NCI-H345 treated with DMSO at 0.1 percent for 48 hours (cell line): ENCODE measurements around the gene CELA1.
"Not testable (repeated sequence)": the region's sequence is repeated elsewhere in the genome, so short reads cannot be mapped to it uniquely, and the experiment has no call there.

Experiments used
- DNase-seq: peaks from one replicate; lab custom pipeline; 2025; ENCODE audit not compliant: unreplicated experiment; lab: John Stamatoyannopoulos, UW

The CELA1 gene

GRCh38 chr12:51318846-51319599 is 27.5 kb downstream of the CELA1 start:
- no peak for DNase-seq

- DNase-seq = not testable (repeated sequence)
Observed at GRCh38 chr12:51318057-51318806, 28.2 kb downstream of the CELA1 start.

GRCh38 chr12:51311389-51311788 is 35.1 kb downstream of the CELA1 start:
- DNase-seq = no peak

- DNase-seq = no peak
Observed at GRCh38 chr12:51307655-51308593, 38.6 kb downstream of the CELA1 start.

GRCh38 chr12:51306507-51306906 is 40.0 kb downstream of the CELA1 start:
- DNase-seq = no peak

- DNase-seq = not testable (repeated sequence)
Observed at GRCh38 chr12:51300768-51301167, 45.7 kb downstream of the CELA1 start.

GRCh38 chr12:51295651-51296050 is 50.8 kb downstream of the CELA1 start:
- no peak for DNase-seq

- not testable (repeated sequence) for DNase-seq
Observed at GRCh38 chr12:51294097-51294496, 52.4 kb downstream of the CELA1 start.

- DNase-seq = no peak
Observed at GRCh38 chr12:51293696-51294095, 52.8 kb downstream of the CELA1 start.

- DNase-seq = not testable (repeated sequence)
Observed at GRCh38 chr12:51291603-51292513, 54.6 kb downstream of the CELA1 start.

GRCh38 chr12:51285843-51286242 is 60.6 kb downstream of the CELA1 start:
- DNase-seq = no peak

- no peak for DNase-seq
Observed at GRCh38 chr12:51281202-51281924, 65.1 kb downstream of the CELA1 start.
